HL-60/S4 treated with phorbol 12-myristate 13-acetate at 8.2 ng/mL for 4 days and 3 days (cell line): ENCODE data around the gene ZNF292.
"Not testable (repeated sequence)": the region's sequence is repeated elsewhere in the genome, so short reads cannot be mapped to it uniquely, and the experiment has no call there.

Source experiments
- in situ Hi-C: fragments of 300-500 bp; cut with MboI; formaldehyde crosslinking; loops from 2 replicates; pipeline ENCODE4 v1.15.0; 2022; ENCODE audit warnings: low sequenced_read_pairs

The ZNF292 gene

GRCh38 chr6:87210979-87211378, 55.6 kb downstream of the ZNF292 start:
- in situ Hi-C loops = no loop called here

GRCh38 chr6:87212596-87212995, 57.2 kb downstream of the ZNF292 start:
- in situ Hi-C loops = no loop called here

- in situ Hi-C loops = no loop called here
These were observed 58.0 kb downstream of the ZNF292 start for GRCh38 chr6:87213364-87213763.

GRCh38 chr6:87214831-87215230, 59.5 kb downstream of the ZNF292 start:
- in situ Hi-C loops = no loop called here

GRCh38 chr6:87220997-87221396, 65.6 kb downstream of the ZNF292 start:
- in situ Hi-C loops = no loop called here

- in situ Hi-C loops = no loop called here
These were observed 67.3 kb downstream of the ZNF292 start for GRCh38 chr6:87222676-87223075.

GRCh38 chr6:87224971-87225370, 69.6 kb downstream of the ZNF292 start:
- in situ Hi-C loops = no loop called here

GRCh38 chr6:87225511-87225910, 70.1 kb downstream of the ZNF292 start:
- in situ Hi-C loops = no loop called here

GRCh38 chr6:87225937-87226336, 70.6 kb downstream of the ZNF292 start:
- in situ Hi-C loops = no loop called here

GRCh38 chr6:87230801-87231200, 75.4 kb downstream of the ZNF292 start:
- in situ Hi-C loops = no loop called here

- in situ Hi-C loops = no loop called here
These were observed 82.4 kb downstream of the ZNF292 start for GRCh38 chr6:87237804-87238203.

- in situ Hi-C loops = not testable (repeated sequence)
These were observed 83.8 kb downstream of the ZNF292 start for GRCh38 chr6:87239098-87239635.

GRCh38 chr6:87241304-87241703, 85.9 kb downstream of the ZNF292 start:
- in situ Hi-C loops = no loop called here

- in situ Hi-C loops = no loop called here
These were observed 86.9 kb downstream of the ZNF292 start for GRCh38 chr6:87242311-87242710.

- in situ Hi-C loops = no loop called here
These were observed 88.4 kb downstream of the ZNF292 start for GRCh38 chr6:87243812-87244211.

- in situ Hi-C loops = no loop called here
These were observed 89.0 kb downstream of the ZNF292 start for GRCh38 chr6:87244380-87244779.

- in situ Hi-C loops = no loop called here
These were observed 94.7 kb downstream of the ZNF292 start for GRCh38 chr6:87250019-87250418.

- in situ Hi-C loops = no loop called here
These were observed 95.9 kb downstream of the ZNF292 start for GRCh38 chr6:87251225-87251624.

GRCh38 chr6:87251725-87252124, 96.4 kb downstream of the ZNF292 start:
- in situ Hi-C loops = no loop called here

GRCh38 chr6:87257046-87257445, 101.7 kb downstream of the ZNF292 start:
- in situ Hi-C loops = no loop called here

GRCh38 chr6:87257565-87257964, 102.2 kb downstream of the ZNF292 start:
- in situ Hi-C loops = no loop called here

GRCh38 chr6:87257975-87258374, 102.6 kb downstream of the ZNF292 start:
- in situ Hi-C loops = no loop called here

- in situ Hi-C loops = no loop called here
These were observed 104.4 kb downstream of the ZNF292 start for GRCh38 chr6:87259791-87260190.
